SK-N-SH (cell line): ENCODE measurements around the gene DOHH.

Source experiments
- CTCF ChIP-seq: fragments of 200-600 bp; sonication (generic); IDR thresholded peaks from 2 replicates; pipeline ENCODE4 v1.6.1; 2017; ENCODE audit warnings: antibody characterized with exemption, mild to moderate bottlenecking, moderate library complexity
- EP300 ChIP-seq, 2 experiments: IDR thresholded peaks; 2 replicates each; pipeline versions ENCODE4 v1.4.0 to v1.6.1; 2012; ENCODE audit warnings: borderline replicate concordance in 1 of 2, low read depth in 1 of 2, low read length in 1 of 2
- FOXM1 ChIP-seq: IDR thresholded peaks from 2 replicates; pipeline ENCODE4 v1.4.0; 2012; ENCODE audit warnings: low read depth, mild to moderate bottlenecking
- POLR2AphosphoS5 ChIP-seq: IDR thresholded peaks from 2 replicates; pipeline ENCODE4 v1.6.1; 2012; ENCODE audit warnings: low read depth, low read length
- RFX5 ChIP-seq: IDR thresholded peaks from 2 replicates; pipeline ENCODE4 v1.6.1; 2012; ENCODE audit warnings: mild to moderate bottlenecking, improper control_type of control experiment, low read length

- TF ChIP-seq FOXM1 (no peak), EP300 (IDR thresholded peaks at IDR 0.05; ENCODE audit: borderline replicate concordance in 1 of 2, low read depth in 1 of 2, low read length in 1 of 2) (no peak), RFX5 (no peak), POLR2AphosphoS5 (no peak), CTCF (no peak)
Observed at GRCh38 chr19:3477506-3477905, 23.0 kb downstream of the DOHH start.
